ENCODE measurements around the gene SPSB4. TPM values are rescaled to one million over a fixed set of nuclear protein-coding genes. Genes with fewer than 3 reads are reported as not detected.

The SPSB4 gene
- total and polyA plus RNA-seq, 4 donors, result 0.19 to 1.9 (median 0.87) TPM

GRCh38 chr3:141176775-141177174 is 125.6 kb downstream of the SPSB4 start:
- Histone ChIP-seq H3K27ac (ENCODE audit: low read depth in 1 of 2, low read length in 2 of 2) (no peak overlapping the region), H3K27me3 (ENCODE audit: control insufficient read depth in 4 of 4, insufficient read depth in 4 of 4, low read length in 3 of 4) (no peaks in the 10 kb centered on the region), H3K4me3 (ENCODE audit: low read depth in 1 of 3, low read length in 3 of 3) (no peak overlapping the region), H3K4me1 (ENCODE audit: control insufficient read depth in 4 of 4, insufficient read depth in 4 of 4, low read length in 3 of 4) (no peaks in the 10 kb centered on the region), H3K36me3 (ENCODE audit: control insufficient read depth in 4 of 4, insufficient read depth in 3 of 4, low read depth in 1 of 4, low read length in 3 of 4) (no peaks in the 10 kb centered on the region), H3K9me3 (ENCODE audit: control insufficient read depth in 4 of 4, low read length in 3 of 4) (peaks cover 0 to 1% (median 0%) of the 10 kb centered on the region in 4 donors), H3K9ac (ENCODE audit: low read depth in 1 of 2, low read length in 2 of 2) (no peak overlapping the region)
- no peak for DNase-seq (ENCODE audit: low spot score)
- TF ChIP-seq FOXA2 (IDR thresholded peaks at IDR 0.05), result no peak
- TF ChIP-seq MAX (IDR thresholded peaks at IDR 0.05), result no peak
- TF ChIP-seq RAD21 (IDR thresholded peaks at IDR 0.05), result no peak
- TF ChIP-seq NR2F2 (IDR thresholded peaks at IDR 0.05), result no peak
- no peak for TF ChIP-seq SP1 (IDR thresholded peaks at IDR 0.05)
- TF ChIP-seq GABPA (IDR thresholded peaks at IDR 0.05 in 1 of 2, conservative IDR thresholded peaks at IDR 0.05 in 1 of 2), result no peak
- no peak for TF ChIP-seq HNF4G (IDR thresholded peaks at IDR 0.05)
- TF ChIP-seq FOXA1 (IDR thresholded peaks at IDR 0.05), result no peak
- TF ChIP-seq, protein P1, sequence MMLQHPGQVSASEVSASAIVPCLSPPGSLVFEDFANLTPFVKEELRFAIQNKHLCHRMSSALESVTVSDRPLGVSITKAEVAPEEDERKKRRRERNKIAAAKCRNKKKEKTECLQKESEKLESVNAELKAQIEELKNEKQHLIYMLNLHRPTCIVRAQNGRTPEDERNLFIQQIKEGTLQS (IDR thresholded peaks at IDR 0.05), result no peak

GRCh38 chr3:141178026-141178425 is 126.9 kb downstream of the SPSB4 start:
- Histone ChIP-seq H3K4me1 (ENCODE audit: control insufficient read depth in 4 of 4, insufficient read depth in 4 of 4, low read length in 3 of 4) (no peaks in the 10 kb centered on the region), H3K36me3 (ENCODE audit: control insufficient read depth in 4 of 4, insufficient read depth in 3 of 4, low read depth in 1 of 4, low read length in 3 of 4) (no peaks in the 10 kb centered on the region), H3K9me3 (ENCODE audit: control insufficient read depth in 4 of 4, low read length in 3 of 4) (peaks cover 0 to 1% (median 0%) of the 10 kb centered on the region in 4 donors), H3K27ac (ENCODE audit: low read depth in 1 of 2, low read length in 2 of 2) (no peak overlapping the region), H3K4me3 (ENCODE audit: low read depth in 1 of 3, low read length in 3 of 3) (no peak overlapping the region), H3K27me3 (ENCODE audit: control insufficient read depth in 4 of 4, insufficient read depth in 4 of 4, low read length in 3 of 4) (no peaks in the 10 kb centered on the region), H3K9ac (ENCODE audit: low read depth in 1 of 2, low read length in 2 of 2) (no peak overlapping the region)
- TF ChIP-seq, protein P2, sequence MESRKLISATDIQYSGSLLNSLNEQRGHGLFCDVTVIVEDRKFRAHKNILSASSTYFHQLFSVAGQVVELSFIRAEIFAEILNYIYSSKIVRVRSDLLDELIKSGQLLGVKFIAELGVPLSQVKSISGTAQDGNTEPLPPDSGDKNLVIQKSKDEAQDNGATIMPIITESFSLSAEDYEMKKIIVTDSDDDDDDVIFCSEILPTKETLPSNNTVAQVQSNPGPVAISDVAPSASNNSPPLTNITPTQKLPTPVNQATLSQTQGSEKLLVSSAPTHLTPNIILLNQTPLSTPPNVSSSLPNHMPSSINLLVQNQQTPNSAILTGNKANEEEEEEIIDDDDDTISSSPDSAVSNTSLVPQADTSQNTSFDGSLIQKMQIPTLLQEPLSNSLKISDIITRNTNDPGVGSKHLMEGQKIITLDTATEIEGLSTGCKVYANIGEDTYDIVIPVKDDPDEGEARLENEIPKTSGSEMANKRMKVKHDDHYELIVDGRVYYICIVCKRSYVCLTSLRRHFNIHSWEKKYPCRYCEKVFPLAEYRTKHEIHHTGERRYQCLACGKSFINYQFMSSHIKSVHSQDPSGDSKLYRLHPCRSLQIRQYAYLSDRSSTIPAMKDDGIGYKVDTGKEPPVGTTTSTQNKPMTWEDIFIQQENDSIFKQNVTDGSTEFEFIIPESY (IDR thresholded peaks at IDR 0.05), result no peak
- TF ChIP-seq, protein P1 (IDR thresholded peaks at IDR 0.05), result no peak
- TF ChIP-seq NR2F2 (IDR thresholded peaks at IDR 0.05) (no peak), RXRA (IDR thresholded peaks at IDR 0.05) (no peak), HNF4G (IDR thresholded peaks at IDR 0.05) (no peak), EGR1 (IDR thresholded peaks at IDR 0.05; ENCODE audit: low read depth in 2 of 2) (no peak), MAX (IDR thresholded peaks at IDR 0.05) (no peak), YY1 (IDR thresholded peaks at IDR 0.05) (no peak), FOXA1 (IDR thresholded peaks at IDR 0.05) (no peak), JUND (IDR thresholded peaks at IDR 0.05) (no peak), SP1 (IDR thresholded peaks at IDR 0.05) (no peak), RAD21 (IDR thresholded peaks at IDR 0.05) (no peak), GABPA (IDR thresholded peaks at IDR 0.05 in 1 of 2, conservative IDR thresholded peaks at IDR 0.05 in 1 of 2) (no peak)
- TF ChIP-seq, protein P3, sequence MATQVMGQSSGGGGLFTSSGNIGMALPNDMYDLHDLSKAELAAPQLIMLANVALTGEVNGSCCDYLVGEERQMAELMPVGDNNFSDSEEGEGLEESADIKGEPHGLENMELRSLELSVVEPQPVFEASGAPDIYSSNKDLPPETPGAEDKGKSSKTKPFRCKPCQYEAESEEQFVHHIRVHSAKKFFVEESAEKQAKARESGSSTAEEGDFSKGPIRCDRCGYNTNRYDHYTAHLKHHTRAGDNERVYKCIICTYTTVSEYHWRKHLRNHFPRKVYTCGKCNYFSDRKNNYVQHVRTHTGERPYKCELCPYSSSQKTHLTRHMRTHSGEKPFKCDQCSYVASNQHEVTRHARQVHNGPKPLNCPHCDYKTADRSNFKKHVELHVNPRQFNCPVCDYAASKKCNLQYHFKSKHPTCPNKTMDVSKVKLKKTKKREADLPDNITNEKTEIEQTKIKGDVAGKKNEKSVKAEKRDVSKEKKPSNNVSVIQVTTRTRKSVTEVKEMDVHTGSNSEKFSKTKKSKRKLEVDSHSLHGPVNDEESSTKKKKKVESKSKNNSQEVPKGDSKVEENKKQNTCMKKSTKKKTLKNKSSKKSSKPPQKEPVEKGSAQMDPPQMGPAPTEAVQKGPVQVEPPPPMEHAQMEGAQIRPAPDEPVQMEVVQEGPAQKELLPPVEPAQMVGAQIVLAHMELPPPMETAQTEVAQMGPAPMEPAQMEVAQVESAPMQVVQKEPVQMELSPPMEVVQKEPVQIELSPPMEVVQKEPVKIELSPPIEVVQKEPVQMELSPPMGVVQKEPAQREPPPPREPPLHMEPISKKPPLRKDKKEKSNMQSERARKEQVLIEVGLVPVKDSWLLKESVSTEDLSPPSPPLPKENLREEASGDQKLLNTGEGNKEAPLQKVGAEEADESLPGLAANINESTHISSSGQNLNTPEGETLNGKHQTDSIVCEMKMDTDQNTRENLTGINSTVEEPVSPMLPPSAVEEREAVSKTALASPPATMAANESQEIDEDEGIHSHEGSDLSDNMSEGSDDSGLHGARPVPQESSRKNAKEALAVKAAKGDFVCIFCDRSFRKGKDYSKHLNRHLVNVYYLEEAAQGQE (IDR thresholded peaks at IDR 0.05), result no peak
- TF ChIP-seq, protein P4, sequence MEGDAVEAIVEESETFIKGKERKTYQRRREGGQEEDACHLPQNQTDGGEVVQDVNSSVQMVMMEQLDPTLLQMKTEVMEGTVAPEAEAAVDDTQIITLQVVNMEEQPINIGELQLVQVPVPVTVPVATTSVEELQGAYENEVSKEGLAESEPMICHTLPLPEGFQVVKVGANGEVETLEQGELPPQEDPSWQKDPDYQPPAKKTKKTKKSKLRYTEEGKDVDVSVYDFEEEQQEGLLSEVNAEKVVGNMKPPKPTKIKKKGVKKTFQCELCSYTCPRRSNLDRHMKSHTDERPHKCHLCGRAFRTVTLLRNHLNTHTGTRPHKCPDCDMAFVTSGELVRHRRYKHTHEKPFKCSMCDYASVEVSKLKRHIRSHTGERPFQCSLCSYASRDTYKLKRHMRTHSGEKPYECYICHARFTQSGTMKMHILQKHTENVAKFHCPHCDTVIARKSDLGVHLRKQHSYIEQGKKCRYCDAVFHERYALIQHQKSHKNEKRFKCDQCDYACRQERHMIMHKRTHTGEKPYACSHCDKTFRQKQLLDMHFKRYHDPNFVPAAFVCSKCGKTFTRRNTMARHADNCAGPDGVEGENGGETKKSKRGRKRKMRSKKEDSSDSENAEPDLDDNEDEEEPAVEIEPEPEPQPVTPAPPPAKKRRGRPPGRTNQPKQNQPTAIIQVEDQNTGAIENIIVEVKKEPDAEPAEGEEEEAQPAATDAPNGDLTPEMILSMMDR (IDR thresholded peaks at IDR 0.05; ENCODE audit: low read depth, low read length, missing input control), result no peak
- no peak for DNase-seq (ENCODE audit: low spot score)
- 84% methylated on average over 3 of the region's 3 CpGs for WGBS

All from liver (tissue), 9 donors.